CD1c-positive myeloid dendritic cell (primary cell): ENCODE results near the gene ATG14.
"Not testable (repeated sequence)": the region's sequence is repeated elsewhere in the genome, so short reads cannot be mapped to it uniquely, and the experiment has no call there.

Experiments used
- DNase-seq: peaks from one replicate; pipeline ENCODE4 v3.0.0-alpha.2; 2016; ENCODE audit errors: extremely low spot score

The ATG14 gene

GRCh38 chr14:55350461-55350860 lies 61.2 kb downstream of the ATG14 start:
- no peak for DNase-seq

GRCh38 chr14:55349565-55349964 lies 62.1 kb downstream of the ATG14 start:
- no peak for DNase-seq

DNA sequence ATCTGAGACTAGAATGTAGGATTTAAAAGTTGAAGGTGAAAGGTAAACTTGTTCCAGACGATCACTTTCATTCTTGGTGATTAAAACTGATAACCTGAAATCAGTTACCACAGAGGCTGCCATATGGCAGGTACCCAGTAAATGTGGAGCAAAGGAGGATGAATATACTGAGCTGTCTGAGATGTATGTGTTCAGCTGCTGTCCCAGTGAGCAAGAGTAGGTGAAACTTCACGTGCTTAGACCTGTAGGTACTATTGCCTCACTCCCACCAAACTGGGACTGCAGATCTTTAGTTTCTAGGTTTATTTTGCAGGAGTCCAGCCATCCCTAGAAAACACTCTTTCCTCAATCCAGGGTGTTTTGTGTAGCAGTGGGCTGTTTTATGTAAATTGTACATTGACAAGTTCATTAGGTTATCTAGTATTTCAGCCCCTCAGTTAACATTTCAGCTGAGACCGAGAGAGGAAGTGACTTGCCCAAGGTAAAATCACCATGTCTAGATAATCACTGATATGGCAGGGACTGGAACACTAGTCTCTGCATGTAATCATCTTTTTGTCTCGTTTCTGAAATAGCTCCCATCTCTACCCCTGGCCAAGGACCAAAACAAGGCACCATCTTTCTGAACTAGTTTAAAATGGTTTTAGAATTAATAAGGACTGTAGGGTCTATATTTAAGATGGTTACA lies 62.7 kb downstream of the ATG14 start:
- DNase-seq, result no peak

- DNase-seq, result no peak
Observed at GRCh38 chr14:55347748-55348147, 63.9 kb downstream of the ATG14 start.

DNA sequence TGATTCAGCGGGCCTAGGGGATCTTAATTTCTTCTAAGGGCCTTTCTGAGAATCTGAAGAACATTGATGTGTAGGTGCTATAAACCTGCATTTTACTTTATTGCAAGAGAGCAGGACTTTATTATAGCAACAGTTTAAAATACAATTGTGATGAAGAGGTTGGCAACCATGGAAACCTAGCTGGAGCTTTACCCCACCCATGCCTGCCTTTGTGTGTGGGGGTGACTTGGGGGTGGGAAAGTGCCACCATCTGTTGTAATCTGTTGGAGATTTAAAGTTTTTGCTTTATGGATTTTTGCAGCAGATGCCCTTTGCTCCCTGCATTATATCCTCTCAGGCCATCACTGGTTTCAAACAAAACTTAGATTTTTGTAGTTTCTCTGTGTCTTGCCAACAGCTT lies 64.6 kb downstream of the ATG14 start:
- DNase-seq, result no peak

- not testable (repeated sequence) for DNase-seq
Observed at GRCh38 chr14:55344582-55345163, 67.0 kb downstream of the ATG14 start.

DNA sequence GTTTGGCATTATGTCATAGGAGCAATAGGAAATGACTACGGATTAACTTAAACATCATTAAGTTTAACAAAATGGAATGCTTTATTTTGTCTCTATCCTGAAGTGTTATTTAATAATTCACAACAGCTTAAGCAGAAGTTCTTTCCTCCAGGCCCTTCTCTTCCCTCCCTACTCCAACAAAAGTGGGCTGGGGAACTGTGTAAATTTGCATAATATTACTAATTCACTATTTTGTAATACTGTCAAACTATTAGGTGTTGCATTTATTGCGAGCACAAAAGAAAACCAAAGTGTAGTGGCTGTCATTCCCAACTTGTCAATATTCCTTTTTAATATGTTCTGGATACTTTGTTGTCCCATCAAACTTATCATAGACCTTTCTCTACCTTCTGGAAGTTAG lies 69.8 kb downstream of the ATG14 start:
- DNase-seq, result no peak

DNA sequence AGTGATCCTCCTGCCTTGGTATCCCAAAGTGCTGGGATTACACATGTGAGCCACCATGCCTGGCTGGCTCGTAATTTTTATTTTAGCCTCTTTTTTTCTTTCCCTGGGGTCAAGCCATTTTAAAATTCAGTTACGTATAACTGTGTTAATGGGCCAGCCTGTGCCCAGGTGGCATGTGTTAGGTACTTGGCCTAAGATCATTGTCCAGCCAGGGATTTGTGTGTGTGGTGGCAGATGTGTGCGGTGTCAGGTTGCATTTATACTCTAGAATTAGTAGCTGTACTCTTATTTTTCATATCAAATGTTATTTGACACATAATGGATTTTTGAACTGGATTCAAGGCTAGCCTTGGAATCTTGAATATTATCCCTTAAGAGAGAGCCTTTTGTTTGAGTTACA lies 71.1 kb downstream of the ATG14 start:
- DNase-seq, result no peak

DNA sequence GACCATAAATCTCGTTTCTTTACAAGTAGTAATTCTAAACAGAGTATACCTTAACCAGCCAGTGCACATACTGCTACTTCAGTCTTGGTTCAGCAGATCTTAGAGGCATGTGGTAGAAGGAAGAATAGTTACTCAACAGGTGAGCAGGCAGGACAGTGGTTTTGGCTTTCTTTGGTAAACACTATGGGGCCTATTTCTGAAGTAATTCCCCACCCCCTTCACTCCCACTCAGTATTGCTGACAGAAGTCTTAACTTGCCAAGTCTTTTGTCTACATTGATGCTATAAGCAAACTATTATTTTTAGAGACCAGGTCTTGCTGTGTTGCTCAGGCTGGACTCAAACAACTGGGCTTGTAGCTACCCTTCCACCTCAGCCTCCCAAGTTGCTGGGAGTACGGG lies 71.9 kb downstream of the ATG14 start:
- no peak for DNase-seq

DNA sequence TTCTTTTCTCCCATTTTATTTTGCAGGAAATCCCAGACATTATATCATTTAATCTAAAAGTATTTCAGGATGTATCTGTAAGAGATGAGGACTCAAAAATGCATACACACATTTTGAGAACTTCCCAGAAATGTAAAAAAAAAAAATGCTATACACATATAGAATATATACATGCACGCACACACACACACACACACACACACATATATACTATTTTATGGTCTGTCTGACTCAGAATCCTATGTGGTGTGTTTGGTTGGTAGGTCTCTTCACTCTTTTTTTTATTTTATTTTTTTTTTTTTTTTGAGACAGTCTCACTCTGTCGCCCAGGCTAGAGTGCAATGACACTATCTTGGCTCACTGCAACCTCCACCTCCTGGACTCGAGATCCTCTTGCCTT lies 74.9 kb downstream of the ATG14 start:
- DNase-seq, result no peak

GRCh38 chr14:55336162-55336561 lies 75.5 kb downstream of the ATG14 start:
- DNase-seq, result no peak

DNA sequence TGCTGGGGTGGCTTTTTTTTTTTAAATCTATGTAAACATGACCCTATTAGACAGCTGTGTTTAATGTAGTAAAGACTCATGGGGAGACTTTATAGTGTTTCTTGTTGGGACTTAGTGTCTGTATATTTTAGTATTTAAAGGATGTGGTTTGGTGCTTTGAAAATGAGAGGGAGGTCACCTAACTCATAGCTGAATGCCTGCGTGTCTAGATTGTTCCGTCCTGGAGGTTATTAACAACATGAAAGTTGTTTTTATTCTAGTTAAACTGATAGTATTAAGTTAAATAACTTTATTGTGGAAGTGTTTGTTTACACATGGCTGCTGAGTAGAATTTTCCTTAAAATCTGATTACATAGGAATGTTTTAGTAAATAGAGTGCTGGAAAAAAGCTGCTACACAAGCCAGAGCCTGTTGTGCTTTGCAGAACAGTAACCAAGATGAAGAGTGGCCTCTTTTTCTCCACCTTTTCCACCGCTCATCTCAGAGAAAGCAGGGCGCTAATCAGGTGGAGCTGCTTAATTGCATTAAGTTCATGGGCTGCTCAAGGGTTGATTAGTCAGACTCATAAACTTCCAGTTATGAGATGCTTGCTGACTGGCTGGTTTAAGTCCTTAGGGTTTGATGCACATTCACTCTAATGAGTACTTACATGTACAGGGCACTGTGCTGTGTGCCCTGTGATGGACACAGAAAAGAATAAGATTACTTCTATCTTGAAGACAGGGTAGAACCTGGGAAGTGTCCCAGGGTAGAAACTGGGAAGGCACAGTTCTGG lies 77.7 kb downstream of the ATG14 start:
- DNase-seq, result no peak

DNA sequence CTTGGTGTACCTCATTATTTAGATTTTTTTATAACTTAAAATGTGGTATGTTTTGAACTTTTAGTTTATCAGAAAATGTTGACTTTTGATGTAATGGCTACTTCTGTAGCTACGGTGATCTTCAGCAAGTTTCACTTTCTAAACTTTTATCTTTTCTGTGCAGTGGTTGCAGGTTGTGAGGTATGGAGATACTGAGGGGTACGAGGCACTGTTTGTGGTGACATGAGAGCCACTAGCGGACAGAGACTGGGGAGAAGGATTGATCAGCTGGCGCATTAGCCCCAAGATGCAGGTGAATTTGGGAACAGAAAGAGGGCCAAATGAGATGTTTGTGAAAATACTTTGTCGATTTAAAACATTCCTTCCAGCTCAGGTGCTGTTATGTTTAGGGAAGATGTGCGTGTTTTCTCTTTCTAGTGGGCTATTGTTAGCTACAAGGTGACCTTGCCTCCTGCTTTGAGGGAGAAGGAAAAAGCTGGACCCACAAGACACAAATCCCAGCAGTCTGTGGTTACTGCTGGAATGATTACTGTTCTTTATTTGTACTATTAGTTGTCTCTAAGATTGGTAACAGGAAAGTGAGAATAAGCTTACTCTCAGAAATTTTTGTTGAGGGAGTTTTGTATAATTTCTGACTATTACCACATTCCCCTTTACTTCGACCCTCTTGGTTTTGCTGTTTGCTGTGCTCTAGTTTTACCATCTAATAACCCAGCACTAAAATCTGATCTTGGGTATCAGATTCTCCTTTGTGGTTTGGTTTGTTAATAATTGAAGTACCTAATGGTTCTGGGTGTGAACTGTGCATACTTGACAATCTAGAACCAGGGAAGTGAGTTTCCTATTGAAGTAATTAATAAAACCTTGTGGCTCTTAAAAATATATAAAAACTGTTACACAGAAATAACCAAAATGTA lies 78.7 kb downstream of the ATG14 start:
- DNase-seq, result no peak

DNA sequence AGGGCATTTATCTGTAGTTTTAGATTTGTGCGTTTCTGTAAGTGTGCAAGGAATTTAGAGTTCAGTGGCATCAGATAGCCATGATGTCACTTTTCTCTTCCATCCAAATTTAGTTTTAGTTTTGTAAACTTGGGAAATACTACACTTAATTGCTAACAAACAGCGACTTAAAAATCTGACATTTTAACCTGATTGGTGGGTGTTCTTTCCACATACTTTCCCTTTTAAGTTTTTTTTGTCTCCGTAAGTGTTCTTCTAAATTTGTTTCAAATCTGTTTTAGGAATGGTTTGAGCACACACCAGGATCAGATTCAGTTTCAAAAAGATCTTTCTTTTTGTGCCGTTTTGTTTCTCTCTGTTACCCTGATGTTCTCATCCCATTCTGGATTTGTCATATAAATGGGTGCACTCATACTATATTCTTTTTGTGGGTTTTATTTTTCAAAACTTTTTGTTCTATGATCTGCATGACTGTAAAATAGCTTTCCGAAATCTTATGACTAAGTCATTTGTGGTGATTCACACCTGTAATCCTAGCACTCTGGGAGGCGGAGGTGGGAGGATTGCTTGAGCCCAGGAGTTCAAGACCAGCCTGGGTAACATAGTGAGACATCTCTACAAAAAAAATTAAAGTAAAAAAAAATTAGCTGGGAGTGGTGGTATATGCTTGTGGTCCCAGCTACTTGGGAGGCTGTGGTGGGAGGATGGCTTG lies 81.5 kb downstream of the ATG14 start:
- no peak for DNase-seq

DNA sequence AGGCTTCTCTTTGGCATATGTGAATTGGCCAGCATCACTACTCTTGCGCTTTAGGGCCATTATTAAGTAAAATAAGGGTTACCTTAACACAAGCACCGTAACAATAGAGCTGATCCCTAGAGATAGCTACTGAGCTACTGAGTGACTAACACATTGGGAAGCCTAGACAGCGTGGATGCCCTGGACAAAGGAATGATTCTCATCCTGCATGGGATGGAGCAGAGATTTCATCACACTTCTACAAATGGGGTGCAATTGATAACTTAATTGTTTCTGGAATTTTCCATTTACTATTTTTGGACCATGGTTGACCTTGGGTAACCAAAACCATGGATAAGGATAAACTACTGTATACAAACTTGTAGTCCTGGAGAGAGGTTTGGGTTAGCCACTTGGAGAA lies 83.3 kb downstream of the ATG14 start:
- DNase-seq, result no peak

DNA sequence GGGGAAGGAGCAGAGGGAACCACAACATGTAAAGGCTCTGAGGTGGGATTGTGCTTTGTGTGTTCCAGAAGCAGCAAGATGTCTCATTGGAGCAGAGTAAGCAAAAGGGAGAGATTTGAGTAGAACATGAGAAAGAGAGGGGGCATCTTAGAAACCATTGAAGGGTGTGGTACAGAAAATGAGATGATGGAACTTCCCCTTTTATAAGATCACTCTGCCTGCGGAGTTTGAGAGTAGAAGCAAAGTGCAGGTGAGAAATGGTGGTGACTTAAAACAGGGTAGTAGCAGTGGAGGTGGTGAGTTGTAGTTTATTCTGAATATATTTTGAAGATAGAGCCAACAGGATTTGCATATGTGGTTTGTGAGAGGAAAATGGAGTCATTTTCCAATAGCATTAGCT lies 84.5 kb downstream of the ATG14 start:
- peak; percentile 15 for DNase-seq

- no peak for DNase-seq
Observed at GRCh38 chr14:55324812-55325211, 86.8 kb downstream of the ATG14 start.

GRCh38 chr14:55323910-55324309 lies 87.7 kb downstream of the ATG14 start:
- DNase-seq, result no peak

DNA sequence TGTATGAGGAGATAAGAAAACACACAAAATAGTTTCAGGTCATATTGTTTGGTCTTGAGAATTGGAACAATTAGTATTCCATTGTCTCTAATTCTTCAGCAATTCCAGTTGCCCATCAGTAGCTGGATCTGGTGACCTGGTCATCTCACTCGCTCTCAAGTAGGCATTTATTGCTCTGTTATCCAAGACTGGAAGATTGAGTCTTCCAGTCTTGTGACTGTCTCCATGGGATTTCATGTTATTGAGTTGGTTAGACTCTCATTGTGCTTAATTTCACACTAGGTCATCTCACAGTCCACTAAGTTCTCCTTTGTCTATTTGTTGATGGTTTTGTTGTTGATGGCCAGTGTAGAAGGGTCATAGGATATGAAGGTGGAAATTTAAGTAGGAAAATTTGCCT lies 92.9 kb downstream of the ATG14 start:
- no peak for DNase-seq

GRCh38 chr14:55317542-55318306 lies 93.9 kb downstream of the ATG14 start:
- no peak for DNase-seq

DNA sequence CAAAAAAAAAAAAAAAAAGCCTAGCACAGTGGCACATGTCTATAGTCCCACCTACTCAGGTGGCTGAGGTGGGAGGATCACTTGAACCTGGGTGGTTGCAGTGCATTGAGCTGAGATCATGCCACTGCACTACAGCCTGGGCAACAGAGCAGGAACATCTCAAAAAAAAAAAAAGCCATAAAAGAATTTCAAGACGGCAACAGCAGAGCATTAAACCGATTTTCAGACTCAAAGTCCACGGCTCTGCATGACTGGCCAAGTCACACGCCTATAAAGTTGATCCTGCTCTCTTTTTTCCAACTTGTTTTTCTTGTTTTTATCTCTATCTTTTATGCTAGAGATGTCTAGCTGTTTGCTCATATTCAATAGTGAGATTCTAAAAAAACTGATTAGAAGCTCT lies 95.1 kb downstream of the ATG14 start:
- DNase-seq, result no peak
